ENCODE measurements around the gene PARP6.
A peak's percentile ranks its signal among the peaks of the same experiment; 100 is the strongest.

The PARP6 gene

GRCh38 chr15:72202302-72202701 lies 70.1 kb downstream of the PARP6 start:
- Mint-ChIP-seq H3K4me3 (no peak overlapping the region), H3K36me3 (ENCODE audit: low read depth) (peaks cover 95% of the 10 kb centered on the region), H3K27ac (no peak overlapping the region), H3K9me3 (no peaks in the 10 kb centered on the region), H3K27me3 (peaks cover 4% of the 10 kb centered on the region), H3K4me1 (ENCODE audit: low read depth) (peaks cover 22% of the 10 kb centered on the region)

GRCh38 chr15:72201391-72201921 lies 70.9 kb downstream of the PARP6 start:
- H3K9me3 Mint-ChIP-seq, result no peaks in the 10 kb centered on the region
- H3K36me3 Mint-ChIP-seq (ENCODE audit: low read depth), result peaks cover 87% of the 10 kb centered on the region
- H3K27me3 Mint-ChIP-seq, result peaks cover 8% of the 10 kb centered on the region
- no peak overlapping the region for H3K4me3 Mint-ChIP-seq
- peaks cover 16% of the 10 kb centered on the region for H3K4me1 Mint-ChIP-seq (ENCODE audit: low read depth)
- no peak overlapping the region for H3K27ac Mint-ChIP-seq

GRCh38 chr15:72200395-72201237 lies 71.7 kb downstream of the PARP6 start:
- Mint-ChIP-seq H3K27me3 (peaks cover 9% of the 10 kb centered on the region), H3K27ac (peak overlapping the region; percentile 34), H3K9me3 (no peaks in the 10 kb centered on the region), H3K36me3 (ENCODE audit: low read depth) (peaks cover 78% of the 10 kb centered on the region), H3K4me1 (ENCODE audit: low read depth) (peaks cover 16% of the 10 kb centered on the region), H3K4me3 (no peak overlapping the region)

GRCh38 chr15:72199721-72200212 lies 72.6 kb downstream of the PARP6 start:
- Mint-ChIP-seq H3K36me3 (ENCODE audit: low read depth) (peaks cover 70% of the 10 kb centered on the region), H3K4me3 (no peak overlapping the region), H3K9me3 (no peaks in the 10 kb centered on the region), H3K4me1 (ENCODE audit: low read depth) (peaks cover 16% of the 10 kb centered on the region), H3K27ac (no peak overlapping the region), H3K27me3 (peaks cover 9% of the 10 kb centered on the region)

GRCh38 chr15:72199205-72199515 lies 73.2 kb downstream of the PARP6 start:
- Mint-ChIP-seq H3K9me3 (no peaks in the 10 kb centered on the region), H3K36me3 (ENCODE audit: low read depth) (peaks cover 64% of the 10 kb centered on the region), H3K27ac (no peak overlapping the region)

GRCh38 chr15:72198356-72199204 lies 73.8 kb downstream of the PARP6 start:
- Mint-ChIP-seq H3K27me3 (peaks cover 9% of the 10 kb centered on the region), H3K9me3 (no peaks in the 10 kb centered on the region), H3K4me1 (ENCODE audit: low read depth) (peaks cover 16% of the 10 kb centered on the region), H3K4me3 (peak overlapping the region; percentile 58), H3K36me3 (ENCODE audit: low read depth) (peaks cover 58% of the 10 kb centered on the region), H3K27ac (no peak overlapping the region)

More at GRCh38 chr15:72199205-72199515, 73.2 kb downstream of the PARP6 start:
- Mint-ChIP-seq H3K27me3 (peaks cover 9% of the 10 kb centered on the region), H3K4me1 (ENCODE audit: low read depth) (peaks cover 16% of the 10 kb centered on the region), H3K4me3 (no peak overlapping the region)

- Mint-ChIP-seq H3K9me3 (no peaks in the 10 kb centered on the region), H3K27ac (peak within 1 kb of the TSS; percentile 72), H3K4me3 (peak within 1 kb of the TSS; percentile 65), H3K4me1 (ENCODE audit: low read depth) (peaks cover 12% of the 10 kb centered on the region), H3K27me3 (peaks cover 9% of the 10 kb centered on the region), H3K36me3 (ENCODE audit: low read depth) (peaks cover 49% of the 10 kb centered on the region)
These were observed 74.6 kb downstream of the PARP6 start, which contains the start of gene GRAMD2A for GRCh38 chr15:72197460-72198355. TSS of gene GRAMD2A (minus strand) at chr15:72197787.

- Mint-ChIP-seq H3K4me3 (peak overlapping the region; percentile 65), H3K36me3 (ENCODE audit: low read depth) (peaks cover 43% of the 10 kb centered on the region), H3K9me3 (no peaks in the 10 kb centered on the region), H3K27ac (no peak overlapping the region), H3K27me3 (peaks cover 9% of the 10 kb centered on the region), H3K4me1 (ENCODE audit: low read depth) (peaks cover 12% of the 10 kb centered on the region)
These were observed 75.3 kb downstream of the PARP6 start for GRCh38 chr15:72197041-72197459.

- Mint-ChIP-seq H3K4me3 (no peak overlapping the region), H3K9me3 (no peaks in the 10 kb centered on the region), H3K27me3 (peaks cover 9% of the 10 kb centered on the region), H3K27ac (no peak overlapping the region), H3K36me3 (ENCODE audit: low read depth) (peaks cover 38% of the 10 kb centered on the region), H3K4me1 (ENCODE audit: low read depth) (peaks cover 12% of the 10 kb centered on the region)
These were observed 75.8 kb downstream of the PARP6 start for GRCh38 chr15:72196409-72197040.

- Mint-ChIP-seq H3K9me3 (no peaks in the 10 kb centered on the region), H3K27ac (no peak overlapping the region), H3K4me3 (no peak overlapping the region), H3K27me3 (peaks cover 17% of the 10 kb centered on the region), H3K36me3 (ENCODE audit: low read depth) (peaks cover 24% of the 10 kb centered on the region), H3K4me1 (ENCODE audit: low read depth) (peaks cover 12% of the 10 kb centered on the region)
These were observed 77.2 kb downstream of the PARP6 start for GRCh38 chr15:72195101-72195511.

- H3K27ac Mint-ChIP-seq, result no peak overlapping the region
- H3K4me3 Mint-ChIP-seq, result no peak overlapping the region
- H3K27me3 Mint-ChIP-seq, result peaks cover 27% of the 10 kb centered on the region
These were observed 78.4 kb downstream of the PARP6 start for GRCh38 chr15:72193836-72194396.

GRCh38 chr15:72192416-72192815 lies 79.9 kb downstream of the PARP6 start:
- peaks cover 28% of the 10 kb centered on the region for H3K27me3 Mint-ChIP-seq
- no peak overlapping the region for H3K4me3 Mint-ChIP-seq
- H3K36me3 Mint-ChIP-seq (ENCODE audit: low read depth), result no peaks in the 10 kb centered on the region
- no peak overlapping the region for H3K27ac Mint-ChIP-seq
- H3K4me1 Mint-ChIP-seq (ENCODE audit: low read depth), result no peaks in the 10 kb centered on the region
- no peaks in the 10 kb centered on the region for H3K9me3 Mint-ChIP-seq

More at GRCh38 chr15:72193836-72194396, 78.4 kb downstream of the PARP6 start:
- Mint-ChIP-seq H3K9me3 (no peaks in the 10 kb centered on the region), H3K36me3 (ENCODE audit: low read depth) (peaks cover 12% of the 10 kb centered on the region), H3K4me1 (ENCODE audit: low read depth) (peaks cover 12% of the 10 kb centered on the region)
